ENCODE measurements around the gene INPP5J. TPM values are rescaled to one million over a fixed set of nuclear protein-coding genes. Genes with fewer than 3 reads are reported as not detected.

INPP5J gene
- total RNA-seq, 1 donor from 2014 or later = under 0.01 TPM

GRCh38 chr22:31099841-31100761 lies 22.7 kb upstream of the INPP5J start:
- DNase-seq (ENCODE audit: low read depth) = no peak
- Histone ChIP-seq H3K36me3 (ENCODE audit: control insufficient read depth, insufficient read depth, low read length) (peaks cover 39% of the 10 kb centered on the region), H3K4me3 (ENCODE audit: low read depth, low read length) (no peak overlapping the region), H3K27me3 (ENCODE audit: control insufficient read depth, insufficient read depth, low read length) (no peaks in the 10 kb centered on the region)
- no peak for TF ChIP-seq CTCF (IDR thresholded peaks at IDR 0.05; ENCODE audit: insufficient read depth, low read length, severe bottlenecking)
- no peak for FAIRE-seq

GRCh38 chr22:31100762-31101525 lies 21.8 kb upstream of the INPP5J start:
- Histone ChIP-seq H3K36me3 (ENCODE audit: control insufficient read depth, insufficient read depth, low read length) (peaks cover 32% of the 10 kb centered on the region), H3K27me3 (ENCODE audit: control insufficient read depth, insufficient read depth, low read length) (no peaks in the 10 kb centered on the region), H3K4me3 (ENCODE audit: low read depth, low read length) (no peak overlapping the region)
- no peak for TF ChIP-seq CTCF (IDR thresholded peaks at IDR 0.05; ENCODE audit: insufficient read depth, low read length, severe bottlenecking)
- DNase-seq (ENCODE audit: low read depth) (no peak), FAIRE-seq (no peak)

- FAIRE-seq (peak; percentile 55), DNase-seq (ENCODE audit: low read depth) (peak; percentile 67)
- H3K36me3 ChIP-seq (ENCODE audit: control insufficient read depth, insufficient read depth, low read length) = peaks cover 19% of the 10 kb centered on the region
- H3K27me3 ChIP-seq (ENCODE audit: control insufficient read depth, insufficient read depth, low read length) = no peaks in the 10 kb centered on the region
- H3K4me3 ChIP-seq (ENCODE audit: low read depth, low read length) = no peak overlapping the region
- TF ChIP-seq CTCF (IDR thresholded peaks at IDR 0.05; ENCODE audit: insufficient read depth, low read length, severe bottlenecking) = no peak
Observed at GRCh38 chr22:31102441-31103081, 20.2 kb upstream of the INPP5J start.

- H3K27me3 ChIP-seq (ENCODE audit: control insufficient read depth, insufficient read depth, low read length) = no peaks in the 10 kb centered on the region
- no peak for DNase-seq (ENCODE audit: low read depth)
- TF ChIP-seq CTCF (IDR thresholded peaks at IDR 0.05; ENCODE audit: insufficient read depth, low read length, severe bottlenecking) = no peak
- H3K36me3 ChIP-seq (ENCODE audit: control insufficient read depth, insufficient read depth, low read length) = peaks cover 14% of the 10 kb centered on the region
- no peak overlapping the region for H3K4me3 ChIP-seq (ENCODE audit: low read depth, low read length)
- no peak for FAIRE-seq
Observed at GRCh38 chr22:31103111-31103510, 19.7 kb upstream of the INPP5J start.

- no peak overlapping the region for H3K4me3 ChIP-seq (ENCODE audit: low read depth, low read length)
- DNase-seq (ENCODE audit: low read depth) (no peak), FAIRE-seq (no peak)
- no peak for TF ChIP-seq CTCF (IDR thresholded peaks at IDR 0.05; ENCODE audit: insufficient read depth, low read length, severe bottlenecking)
- no peaks in the 10 kb centered on the region for H3K27me3 ChIP-seq (ENCODE audit: control insufficient read depth, insufficient read depth, low read length)
- H3K36me3 ChIP-seq (ENCODE audit: control insufficient read depth, insufficient read depth, low read length) = peaks cover 9% of the 10 kb centered on the region
Observed at GRCh38 chr22:31103899-31104694, 18.7 kb upstream of the INPP5J start.
